GM23338 (cell line): ENCODE results near the gene CPSF4.
A peak's percentile ranks its signal among the peaks of the same experiment; 100 is the strongest.

Experiments
- CREB1 ChIP-seq: fragments of 250-450 bp; sonication (Bioruptor Pico); IDR thresholded peaks from 2 replicates; pipeline ENCODE4 v1.5.0; 2020; ENCODE audit warnings: low read depth, mild to moderate bottlenecking, moderate library complexity
- EZH2 ChIP-seq: fragments of 200-600 bp; sonication (generic); IDR thresholded peaks from one replicate; pipeline ENCODE4 v1.8.0; 2017; ENCODE audit warnings: antibody characterized with exemption, mild to moderate bottlenecking, low read depth; ENCODE audit not compliant: unreplicated experiment
- TF ChIP-seq, protein P1 (sequence below), 2 experiments: fragments of 200-600 bp in 1 of 2; sonication (generic) in 1 of 2; conservative IDR thresholded peaks; 2 replicates each; pipeline versions ENCODE4 v1.5.1 to v1.6.1; 2016 to 2017; ENCODE audit warnings: antibody characterized with exemption in 2 of 2, low read depth in 2 of 2, mild to moderate bottlenecking in 2 of 2, moderate library complexity in 1 of 2
- TF ChIP-seq, protein P2 (sequence below): IDR thresholded peaks from one replicate; pipeline ENCODE4 v1.6.1; 2018; ENCODE audit warnings: antibody characterized with exemption; ENCODE audit not compliant: unreplicated experiment

DNA sequence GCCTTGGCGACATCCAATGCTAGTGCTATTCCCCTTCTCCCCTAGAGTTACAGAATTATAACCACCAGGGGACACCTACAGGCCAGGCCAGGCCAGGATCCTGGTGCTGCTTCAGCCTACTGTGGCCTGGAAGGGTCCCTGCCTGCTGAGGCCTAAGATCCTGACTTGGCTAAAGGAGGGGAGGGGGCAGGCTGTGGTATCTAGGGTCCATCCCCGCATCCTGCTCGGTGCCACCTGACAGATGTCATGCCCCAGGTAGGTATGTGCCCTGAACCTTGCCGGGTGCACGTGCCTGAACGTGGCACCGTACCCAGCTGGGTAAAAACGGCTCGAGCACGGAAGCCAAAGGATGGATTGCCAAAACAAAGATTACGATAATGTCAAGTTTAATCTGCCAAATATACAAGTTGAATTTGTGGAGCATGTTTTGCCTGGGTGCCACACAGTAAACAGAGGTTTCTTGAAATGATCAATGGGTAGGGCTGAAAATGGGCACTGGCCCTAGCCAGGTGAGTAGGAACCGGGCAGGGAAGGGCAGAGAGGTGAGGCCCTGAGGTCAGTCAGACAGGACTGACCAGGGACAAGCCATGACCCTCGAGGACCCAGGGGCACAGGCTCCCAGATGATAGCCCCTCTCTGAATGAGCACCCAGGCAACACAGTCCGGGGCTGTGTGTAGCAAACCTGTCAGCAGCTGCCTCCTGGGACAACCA lies 43.0 kb upstream of the CPSF4 start:
- TF ChIP-seq EZH2 (no peak), CREB1 (CRISPR knock-in tag) (no peak)
- TF ChIP-seq, protein P1, sequence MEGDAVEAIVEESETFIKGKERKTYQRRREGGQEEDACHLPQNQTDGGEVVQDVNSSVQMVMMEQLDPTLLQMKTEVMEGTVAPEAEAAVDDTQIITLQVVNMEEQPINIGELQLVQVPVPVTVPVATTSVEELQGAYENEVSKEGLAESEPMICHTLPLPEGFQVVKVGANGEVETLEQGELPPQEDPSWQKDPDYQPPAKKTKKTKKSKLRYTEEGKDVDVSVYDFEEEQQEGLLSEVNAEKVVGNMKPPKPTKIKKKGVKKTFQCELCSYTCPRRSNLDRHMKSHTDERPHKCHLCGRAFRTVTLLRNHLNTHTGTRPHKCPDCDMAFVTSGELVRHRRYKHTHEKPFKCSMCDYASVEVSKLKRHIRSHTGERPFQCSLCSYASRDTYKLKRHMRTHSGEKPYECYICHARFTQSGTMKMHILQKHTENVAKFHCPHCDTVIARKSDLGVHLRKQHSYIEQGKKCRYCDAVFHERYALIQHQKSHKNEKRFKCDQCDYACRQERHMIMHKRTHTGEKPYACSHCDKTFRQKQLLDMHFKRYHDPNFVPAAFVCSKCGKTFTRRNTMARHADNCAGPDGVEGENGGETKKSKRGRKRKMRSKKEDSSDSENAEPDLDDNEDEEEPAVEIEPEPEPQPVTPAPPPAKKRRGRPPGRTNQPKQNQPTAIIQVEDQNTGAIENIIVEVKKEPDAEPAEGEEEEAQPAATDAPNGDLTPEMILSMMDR (conservative IDR thresholded peaks at IDR 0.05; ENCODE audit: low read depth in 2 of 2): peak in 1 of 2 experiments; percentile 32; a peak in 2 of 4 replicates
- TF ChIP-seq, protein P2, sequence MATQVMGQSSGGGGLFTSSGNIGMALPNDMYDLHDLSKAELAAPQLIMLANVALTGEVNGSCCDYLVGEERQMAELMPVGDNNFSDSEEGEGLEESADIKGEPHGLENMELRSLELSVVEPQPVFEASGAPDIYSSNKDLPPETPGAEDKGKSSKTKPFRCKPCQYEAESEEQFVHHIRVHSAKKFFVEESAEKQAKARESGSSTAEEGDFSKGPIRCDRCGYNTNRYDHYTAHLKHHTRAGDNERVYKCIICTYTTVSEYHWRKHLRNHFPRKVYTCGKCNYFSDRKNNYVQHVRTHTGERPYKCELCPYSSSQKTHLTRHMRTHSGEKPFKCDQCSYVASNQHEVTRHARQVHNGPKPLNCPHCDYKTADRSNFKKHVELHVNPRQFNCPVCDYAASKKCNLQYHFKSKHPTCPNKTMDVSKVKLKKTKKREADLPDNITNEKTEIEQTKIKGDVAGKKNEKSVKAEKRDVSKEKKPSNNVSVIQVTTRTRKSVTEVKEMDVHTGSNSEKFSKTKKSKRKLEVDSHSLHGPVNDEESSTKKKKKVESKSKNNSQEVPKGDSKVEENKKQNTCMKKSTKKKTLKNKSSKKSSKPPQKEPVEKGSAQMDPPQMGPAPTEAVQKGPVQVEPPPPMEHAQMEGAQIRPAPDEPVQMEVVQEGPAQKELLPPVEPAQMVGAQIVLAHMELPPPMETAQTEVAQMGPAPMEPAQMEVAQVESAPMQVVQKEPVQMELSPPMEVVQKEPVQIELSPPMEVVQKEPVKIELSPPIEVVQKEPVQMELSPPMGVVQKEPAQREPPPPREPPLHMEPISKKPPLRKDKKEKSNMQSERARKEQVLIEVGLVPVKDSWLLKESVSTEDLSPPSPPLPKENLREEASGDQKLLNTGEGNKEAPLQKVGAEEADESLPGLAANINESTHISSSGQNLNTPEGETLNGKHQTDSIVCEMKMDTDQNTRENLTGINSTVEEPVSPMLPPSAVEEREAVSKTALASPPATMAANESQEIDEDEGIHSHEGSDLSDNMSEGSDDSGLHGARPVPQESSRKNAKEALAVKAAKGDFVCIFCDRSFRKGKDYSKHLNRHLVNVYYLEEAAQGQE: no peak
